Liver (tissue), 3 donors: ENCODE results near the gene TMTC1.

Experiments used
- CTCF ChIP-seq: fragments of 150-350 bp; IDR thresholded peaks from 2 replicates; pipeline ENCODE4 v1.5.1; 2017; ENCODE audit warnings: improper control_type of control experiment, low read depth, low read length; ENCODE audit not compliant: missing input control
- EGR1 ChIP-seq, 2 donors: IDR thresholded peaks; 2 replicates each; pipeline ENCODE4 v1.6.1; 2016 to 2018; ENCODE audit warnings: antibody characterized with exemption in 2 of 2, low read depth in 2 of 2
- FOXA1 ChIP-seq: IDR thresholded peaks from 2 replicates; pipeline ENCODE4 v1.6.1; 2016; ENCODE audit warnings: antibody characterized with exemption
- MAX ChIP-seq: IDR thresholded peaks from 2 replicates; pipeline ENCODE4 v1.6.1; 2016; ENCODE audit warnings: antibody characterized with exemption
- REST ChIP-seq: IDR thresholded peaks from 2 replicates; pipeline ENCODE4 v1.6.1; 2016; ENCODE audit warnings: antibody characterized with exemption, mild to moderate bottlenecking
- YY1 ChIP-seq: IDR thresholded peaks from 2 replicates; pipeline ENCODE4 v1.6.1; 2016; ENCODE audit warnings: antibody characterized with exemption, mild to moderate bottlenecking
- donor health status: healthy.
- donor health status: healthy.

GRCh38 chr12:29783773-29784666 lies at the start of gene TMTC1:
- no peak for TF ChIP-seq CTCF
- no peak for TF ChIP-seq YY1
- TF ChIP-seq MAX = no peak
- no peak for TF ChIP-seq EGR1 (IDR thresholded peaks at IDR 0.05; ENCODE audit: low read depth in 2 of 2)
- TF ChIP-seq FOXA1 = no peak
- TF ChIP-seq REST = peak; percentile 96
